Kidney (tissue), 14 donors: Measurements from ENCODE around the gene AQP7. TPM values are rescaled to one million over a fixed set of nuclear protein-coding genes. Genes with fewer than 3 reads are reported as not detected.

Source experiments
- DNase-seq, 5 donors: peaks; one replicate each; pipeline ENCODE4 v3.0.0-alpha.2; 2013 to 2020
- FAIRE-seq: peaks from 2 replicates; lab custom pipeline; 2012; peaks lifted over from hg19 to GRCh38; lab: Jason Lieb, UNC
- H3K27ac ChIP-seq, 2 donors: one replicate each; pipeline ENCODE4 v1.7.0; 2013; ENCODE audit warnings: low read depth in 2 of 2, low read length in 2 of 2, inconsistent platforms in 1 of 2
- H3K27me3 ChIP-seq: one replicate; pipeline ENCODE4 v1.7.1; 2013; ENCODE audit warnings: low read length, inconsistent platforms; ENCODE audit not compliant: control insufficient read depth, insufficient read depth
- H3K36me3 ChIP-seq, 3 donors: one replicate each; pipeline versions ENCODE4 v1.7.0 to v1.7.1; 2013; ENCODE audit warnings: low read length in 3 of 3, control low read depth in 1 of 3, inconsistent platforms in 1 of 3; ENCODE audit not compliant: insufficient read depth in 3 of 3, control insufficient read depth in 2 of 3
- H3K4me1 ChIP-seq, 3 donors: one replicate each; pipeline versions ENCODE4 v1.7.0 to v1.7.1; 2013; ENCODE audit warnings: low read length in 3 of 3, inconsistent platforms in 1 of 3, low read depth in 1 of 3; ENCODE audit not compliant: control insufficient read depth in 2 of 3, insufficient read depth in 2 of 3
- H3K4me3 ChIP-seq, 3 donors: one replicate each; pipeline versions ENCODE4 v1.7.0 to v1.8.1; 2013; ENCODE audit warnings: low read length in 3 of 3, control low read depth in 1 of 3, inconsistent platforms in 1 of 3
- H3K9ac ChIP-seq, 3 donors: one replicate each; pipeline versions ENCODE4 v1.7.0 to v1.7.1; 2013; ENCODE audit warnings: low read length in 3 of 3, control low read depth in 1 of 3, inconsistent platforms in 1 of 3
- H3K9me3 ChIP-seq, 3 donors: one replicate each; pipeline versions ENCODE4 v1.7.0 to v1.7.1; 2013; ENCODE audit warnings: low read length in 3 of 3, control low read depth in 1 of 3, inconsistent platforms in 1 of 3; ENCODE audit not compliant: control insufficient read depth in 2 of 3, insufficient read depth in 1 of 3
- intact Hi-C: fragments of 100-400 bp; cut with DNase I; formaldehyde crosslinking; loops from one replicate; pipeline ENCODE4 v1.11.1; 2022
- polyA plus RNA-seq: library from polyadenylated mRNA; stranded (reverse); fragments of 350-450 nt; fragmentation: Illumina TruSeq; extraction: RNeasy Lipid Tissue Mini Kit (QIAGEN cat#74804); gene quantifications from one replicate; pipeline ENCODE4 v1.2.3, GENCODE V29; 2014; ENCODE audit warnings: low read depth, low replicate concordance; ENCODE audit not compliant: insufficient read depth
- total RNA-seq: library from RNA; stranded (reverse); fragmentation: NEBNext Ultra II Directional; extraction: Animal tissue kit (Norgen Biotek cat#: 25700); gene quantifications from one replicate; pipeline ENCODE4 v1.2.1, GENCODE V29; 2021
- TF ChIP-seq, protein P1 (sequence below): IDR thresholded peaks from 3 replicates; pipeline ENCODE4 v1.5.1; 2012; ENCODE audit warnings: mild to moderate bottlenecking, moderate library complexity, borderline replicate concordance; ENCODE audit not compliant: insufficient read depth; ENCODE audit errors: extremely low read depth
- donor health status: control.
- donor health status: control.
- donor health status: control.
- donor health status: control.
- donor health status: control.
- donor health status: DM: yes; HTN: yes; CAD: no.
- donor health status: Normal renal cell carcinoma (clear cell type).

The AQP7 gene
- total and polyA plus RNA-seq, 2 donors from 2014 or later, result 11.9 to 45.3 TPM

GRCh38 chr9:33418090-33418489 lies 15.7 kb upstream of the AQP7 start:
- intact Hi-C loops, result no loop called here
- DNase-seq, result no peak
- Histone ChIP-seq H3K4me3 (no peak overlapping the region), H3K36me3 (no peaks in the 10 kb centered on the region), H3K9me3 (no peaks in the 10 kb centered on the region), H3K9ac (no peak overlapping the region), H3K4me1 (peaks cover 0 to 8% (median 0%) of the 10 kb centered on the region in 3 donors), H3K27ac (no peak overlapping the region), H3K27me3 (no peaks in the 10 kb centered on the region)
- no peak for FAIRE-seq
- TF ChIP-seq, protein P1, sequence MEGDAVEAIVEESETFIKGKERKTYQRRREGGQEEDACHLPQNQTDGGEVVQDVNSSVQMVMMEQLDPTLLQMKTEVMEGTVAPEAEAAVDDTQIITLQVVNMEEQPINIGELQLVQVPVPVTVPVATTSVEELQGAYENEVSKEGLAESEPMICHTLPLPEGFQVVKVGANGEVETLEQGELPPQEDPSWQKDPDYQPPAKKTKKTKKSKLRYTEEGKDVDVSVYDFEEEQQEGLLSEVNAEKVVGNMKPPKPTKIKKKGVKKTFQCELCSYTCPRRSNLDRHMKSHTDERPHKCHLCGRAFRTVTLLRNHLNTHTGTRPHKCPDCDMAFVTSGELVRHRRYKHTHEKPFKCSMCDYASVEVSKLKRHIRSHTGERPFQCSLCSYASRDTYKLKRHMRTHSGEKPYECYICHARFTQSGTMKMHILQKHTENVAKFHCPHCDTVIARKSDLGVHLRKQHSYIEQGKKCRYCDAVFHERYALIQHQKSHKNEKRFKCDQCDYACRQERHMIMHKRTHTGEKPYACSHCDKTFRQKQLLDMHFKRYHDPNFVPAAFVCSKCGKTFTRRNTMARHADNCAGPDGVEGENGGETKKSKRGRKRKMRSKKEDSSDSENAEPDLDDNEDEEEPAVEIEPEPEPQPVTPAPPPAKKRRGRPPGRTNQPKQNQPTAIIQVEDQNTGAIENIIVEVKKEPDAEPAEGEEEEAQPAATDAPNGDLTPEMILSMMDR, result no peak

- H3K9ac ChIP-seq, result no peak overlapping the region
- no peak overlapping the region for H3K27ac ChIP-seq
- H3K9me3 ChIP-seq, result no peaks in the 10 kb centered on the region
- intact Hi-C loops, result no loop called here
- TF ChIP-seq, protein P1, result no peak
- no peak for FAIRE-seq
- no peak overlapping the region for H3K4me3 ChIP-seq
- no peak for DNase-seq
- no peaks in the 10 kb centered on the region for H3K36me3 ChIP-seq
- H3K27me3 ChIP-seq, result no peaks in the 10 kb centered on the region
- H3K4me1 ChIP-seq, result peaks cover 0 to 8% (median 0%) of the 10 kb centered on the region in 3 donors
These were observed 14.6 kb upstream of the AQP7 start for GRCh38 chr9:33416996-33417395.

- Histone ChIP-seq H3K4me3 (no peak overlapping the region), H3K4me1 (peaks cover 0 to 8% (median 0%) of the 10 kb centered on the region in 3 donors), H3K27ac (no peak overlapping the region), H3K36me3 (no peaks in the 10 kb centered on the region), H3K9ac (no peak overlapping the region), H3K27me3 (no peaks in the 10 kb centered on the region), H3K9me3 (no peaks in the 10 kb centered on the region)
- TF ChIP-seq, protein P1, result peak; percentile 55
- peak; percentile 44 to 90 (median 68) for DNase-seq
- intact Hi-C loops, result no loop called here
- no peak for FAIRE-seq
These were observed 13.2 kb upstream of the AQP7 start for GRCh38 chr9:33415501-33416038.
